Smooth muscle cell (in vitro differentiated cells): ENCODE measurements around the gene CAMTA1. TPM values are rescaled to one million over a fixed set of nuclear protein-coding genes. Genes with fewer than 3 reads are reported as not detected.
A peak's percentile ranks its signal among the peaks of the same experiment; 100 is the strongest.

Experiments used
- DNase-seq: peaks from one replicate; lab custom pipeline; 2025; ENCODE audit not compliant: unreplicated experiment; lab: John Stamatoyannopoulos, UW
- H2AFZ ChIP-seq: fragments of 200-600 bp; sonication (generic); 2 replicates; pipeline ENCODE4 v1.6.0; 2016; ENCODE audit warnings: antibody characterized with exemption, low read depth, mild to moderate bottlenecking
- H3F3A ChIP-seq: fragments of 200-600 bp; sonication (generic); 2 replicates; pipeline ENCODE4 v1.6.0; 2017; ENCODE audit warnings: antibody characterized with exemption, low read depth
- H3K27ac ChIP-seq: fragments of 200-600 bp; sonication (generic); 2 replicates; pipeline ENCODE4 v1.5.1; 2016; ENCODE audit warnings: low read depth, mild to moderate bottlenecking
- H3K27me3 ChIP-seq: fragments of 200-600 bp; sonication (generic); 2 replicates; pipeline ENCODE4 v1.6.1; 2016; ENCODE audit warnings: low read depth, mild to moderate bottlenecking
- H3K36me3 ChIP-seq: fragments of 200-600 bp; sonication (generic); 2 replicates; pipeline ENCODE4 v1.5.1; 2016; ENCODE audit warnings: low read depth
- H3K4me1 ChIP-seq: fragments of 200-600 bp; sonication (generic); 2 replicates; pipeline ENCODE4 v1.5.1; 2016; ENCODE audit warnings: low read depth
- H3K4me2 ChIP-seq: fragments of 200-600 bp; sonication (generic); 2 replicates; pipeline ENCODE4 v1.6.0; 2016; ENCODE audit warnings: mild to moderate bottlenecking
- H3K4me3 ChIP-seq: fragments of 200-600 bp; sonication (generic); 2 replicates; pipeline ENCODE4 v1.5.1; 2016; ENCODE audit warnings: mild to moderate bottlenecking
- H3K79me2 ChIP-seq: fragments of 200-600 bp; sonication (generic); 2 replicates; pipeline ENCODE4 v1.6.0; 2016; ENCODE audit warnings: low read depth, mild to moderate bottlenecking
- H3K9ac ChIP-seq: fragments of 200-600 bp; sonication (generic); 2 replicates; pipeline ENCODE4 v1.6.0; 2016; ENCODE audit warnings: low read depth
- H3K9me3 ChIP-seq: fragments of 200-600 bp; sonication (generic); replicated peaks from 2 replicates; pipeline ENCODE4 v1.5.1; 2016; ENCODE audit warnings: low read depth
- H4K20me1 ChIP-seq: fragments of 200-600 bp; sonication (generic); 2 replicates; pipeline ENCODE4 v1.6.0; 2016; ENCODE audit warnings: low read depth
- WGBS: methylation state at CpG from one replicate; pipeline ENCODE4 v1.1.7; 2016; ENCODE audit warnings: low lambda C conversion rate; 5-methylcytosine and 5-hydroxymethylcytosine counted together
- polyA plus RNA-seq: library from polyadenylated mRNA; unstranded; fragments of >200 nt; fragmentation: Nextera tagmentation; extraction: Ambion mirVana; gene quantifications from 2 replicates; pipeline ENCODE4 v1.2.1, GENCODE V29; 2016
- total RNA-seq: library from RNA; depleted of rRNA; stranded (reverse); fragments of >200 nt; gene quantifications from 2 replicates; pipeline ENCODE4 v1.2.3, GENCODE V29; 2014
- TF ChIP-seq, protein P1 (sequence below): fragments of 200-600 bp; sonication (generic); IDR thresholded peaks from 2 replicates; pipeline ENCODE4 v1.5.1; 2017; ENCODE audit warnings: borderline replicate concordance, mild to moderate bottlenecking, antibody characterized with exemption; ENCODE audit not compliant: insufficient read depth, poor library complexity, severe bottlenecking

CAMTA1 gene
- total and polyA plus RNA-seq, 2 experiments from 2014 or later = 139 to 145 TPM

DNA sequence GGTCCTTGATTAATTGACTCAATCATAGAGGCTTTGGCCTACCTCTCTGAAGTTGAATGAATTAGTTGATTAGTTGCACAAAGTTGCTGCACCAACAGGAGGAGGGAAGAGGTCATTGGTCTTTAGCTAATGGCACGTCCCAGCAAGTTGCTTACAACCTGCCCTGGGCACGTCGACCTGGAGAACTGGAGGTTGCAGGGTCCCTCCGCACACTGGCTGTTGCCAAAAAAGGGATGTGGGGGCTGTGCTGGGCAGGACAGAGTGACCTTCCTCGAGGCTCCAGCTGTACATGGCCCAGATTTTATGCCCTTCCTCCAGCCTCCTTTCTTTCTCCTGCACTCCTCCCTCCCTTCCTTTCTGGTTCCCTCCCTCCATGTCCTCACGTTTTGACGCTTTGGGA, 755.6 kb downstream of the CAMTA1 start:
- Histone ChIP-seq H3K4me2 (no peak overlapping the region), H3K27me3 (no peaks in the 10 kb centered on the region), H3K4me1 (peaks cover 10% of the 10 kb centered on the region), H3K27ac (no peak overlapping the region), H3K79me2 (no peaks in the 10 kb centered on the region), H4K20me1 (no peaks in the 10 kb centered on the region), H3K9ac (no peak overlapping the region), H3K9me3 (no peaks in the 10 kb centered on the region), H3F3A (no peaks in the 10 kb centered on the region), H3K36me3 (no peaks in the 10 kb centered on the region), H2AFZ (no peak overlapping the region), H3K4me3 (no peak overlapping the region)
- TF ChIP-seq, protein P1, sequence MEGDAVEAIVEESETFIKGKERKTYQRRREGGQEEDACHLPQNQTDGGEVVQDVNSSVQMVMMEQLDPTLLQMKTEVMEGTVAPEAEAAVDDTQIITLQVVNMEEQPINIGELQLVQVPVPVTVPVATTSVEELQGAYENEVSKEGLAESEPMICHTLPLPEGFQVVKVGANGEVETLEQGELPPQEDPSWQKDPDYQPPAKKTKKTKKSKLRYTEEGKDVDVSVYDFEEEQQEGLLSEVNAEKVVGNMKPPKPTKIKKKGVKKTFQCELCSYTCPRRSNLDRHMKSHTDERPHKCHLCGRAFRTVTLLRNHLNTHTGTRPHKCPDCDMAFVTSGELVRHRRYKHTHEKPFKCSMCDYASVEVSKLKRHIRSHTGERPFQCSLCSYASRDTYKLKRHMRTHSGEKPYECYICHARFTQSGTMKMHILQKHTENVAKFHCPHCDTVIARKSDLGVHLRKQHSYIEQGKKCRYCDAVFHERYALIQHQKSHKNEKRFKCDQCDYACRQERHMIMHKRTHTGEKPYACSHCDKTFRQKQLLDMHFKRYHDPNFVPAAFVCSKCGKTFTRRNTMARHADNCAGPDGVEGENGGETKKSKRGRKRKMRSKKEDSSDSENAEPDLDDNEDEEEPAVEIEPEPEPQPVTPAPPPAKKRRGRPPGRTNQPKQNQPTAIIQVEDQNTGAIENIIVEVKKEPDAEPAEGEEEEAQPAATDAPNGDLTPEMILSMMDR = no peak
- WGBS = 85% methylated on average over 7 of the region's 7 CpGs
- DNase-seq = no peak

- Histone ChIP-seq H3F3A (no peaks in the 10 kb centered on the region), H3K4me1 (peaks cover 3% of the 10 kb centered on the region), H3K27ac (peak overlapping the region; percentile 59), H4K20me1 (no peaks in the 10 kb centered on the region), H3K9me3 (no peaks in the 10 kb centered on the region), H3K79me2 (no peaks in the 10 kb centered on the region), H3K36me3 (no peaks in the 10 kb centered on the region), H3K27me3 (no peaks in the 10 kb centered on the region), H3K9ac (no peak overlapping the region), H2AFZ (no peak overlapping the region), H3K4me2 (peak overlapping the region; percentile 29), H3K4me3 (no peak overlapping the region)
- TF ChIP-seq, protein P1 = no peak
- 41% methylated on average over 11 of the region's 11 CpGs for WGBS
- no peak for DNase-seq
Observed at GRCh38 chr1:7541629-7542028, 756.4 kb downstream of the CAMTA1 start.

DNA sequence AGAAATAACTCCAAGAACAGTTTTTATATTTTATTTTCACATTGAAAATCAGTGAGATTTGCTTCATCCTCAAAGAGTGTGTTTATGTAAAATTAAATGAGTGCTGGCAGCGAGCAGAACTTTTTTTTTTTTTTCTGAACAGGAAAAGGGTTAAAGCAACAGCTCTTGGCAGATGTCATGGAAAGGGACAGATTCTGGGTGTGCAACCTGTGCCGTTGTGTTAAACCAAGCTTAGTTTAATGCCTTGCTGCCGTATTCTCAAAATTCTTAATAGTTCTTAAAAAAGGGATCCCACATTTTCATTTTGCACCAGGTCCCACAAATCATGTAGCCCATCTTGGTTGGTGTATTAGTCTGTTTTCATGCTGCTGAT, 758.5 kb downstream of the CAMTA1 start:
- TF ChIP-seq, protein P1 = no peak
- peaks cover 3% of the 10 kb centered on the region for H3K4me1 ChIP-seq
- no peak overlapping the region for H2AFZ ChIP-seq
- no peaks in the 10 kb centered on the region for H3F3A ChIP-seq
- H4K20me1 ChIP-seq = no peaks in the 10 kb centered on the region
- H3K4me2 ChIP-seq = no peak overlapping the region
- no peak overlapping the region for H3K9ac ChIP-seq
- no peak for DNase-seq
- H3K36me3 ChIP-seq = no peaks in the 10 kb centered on the region
- H3K4me3 ChIP-seq = no peak overlapping the region
- H3K27me3 ChIP-seq = no peaks in the 10 kb centered on the region
- 98% methylated on average over 3 of the region's 3 CpGs for WGBS
- H3K27ac ChIP-seq = no peak overlapping the region
- no peaks in the 10 kb centered on the region for H3K9me3 ChIP-seq
- no peaks in the 10 kb centered on the region for H3K79me2 ChIP-seq
